Measurements from ENCODE around the gene CDK14. TPM values are rescaled to one million over a fixed set of nuclear protein-coding genes. Genes with fewer than 3 reads are reported as not detected.

The CDK14 gene
- total and polyA plus RNA-seq, 5 donors from 2014 or later: 0.58 to 4.0 (median 2.3) TPM

DNA sequence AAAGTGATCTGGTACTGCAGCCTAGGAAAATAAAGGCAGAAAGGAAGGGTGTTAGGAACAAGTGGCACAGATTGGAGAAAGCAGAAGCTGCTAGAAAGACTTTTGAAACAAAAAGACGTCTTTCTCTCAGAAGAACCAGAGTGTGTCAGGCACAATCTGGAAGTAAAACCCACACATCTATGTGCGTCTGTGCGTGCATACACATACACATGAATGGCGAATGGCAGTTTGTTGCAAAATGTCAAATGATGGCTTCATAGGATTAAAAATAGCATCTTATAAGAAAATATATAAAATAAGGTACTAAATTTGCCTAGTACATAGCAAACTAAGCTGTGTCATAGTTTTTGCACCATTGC, 246.3 kb downstream of the CDK14 start:
- Mint-ChIP-seq H3K9me3 (peaks cover 0 to 16% (median 5%) of the 10 kb centered on the region in 7 donors), H3K27me3 (no peaks in the 10 kb centered on the region), H3K4me1 (no peaks in the 10 kb centered on the region), H3K27ac (no peak overlapping the region), H3K36me3 (no peaks in the 10 kb centered on the region), H3K4me3 (no peak overlapping the region)
- no peaks in the 10 kb centered on the region for H3K36me3 ChIP-seq (ENCODE audit: control insufficient read depth, insufficient read depth, low read length)
- ATAC-seq (ENCODE audit: low read depth in 2 of 2) (no peak), DNase-seq (no peak)
- peaks cover 0 to 3% of the 10 kb centered on the region in 2 experiments for H3K9me3 ChIP-seq (ENCODE audit: control insufficient read depth in 2 of 2, low read length in 2 of 2)
- H3K4me3 ChIP-seq (ENCODE audit: low read depth, low read length): no peak overlapping the region
- H3K27me3 ChIP-seq (ENCODE audit: control insufficient read depth, insufficient read depth, low read length): no peaks in the 10 kb centered on the region
- H3K27ac ChIP-seq (ENCODE audit: insufficient read depth, low read length, poor library complexity, severe bottlenecking): no peak overlapping the region
- no peaks in the 10 kb centered on the region for H3K4me1 ChIP-seq (ENCODE audit: control insufficient read depth, insufficient read depth, low read length, poor library complexity, severe bottlenecking)

GRCh38 chr7:90843472-90843871, 247.4 kb downstream of the CDK14 start:
- no peak overlapping the region for H3K4me3 Mint-ChIP-seq
- H3K4me3 ChIP-seq (ENCODE audit: low read depth, low read length): no peak overlapping the region
- no peaks in the 10 kb centered on the region for H3K4me1 ChIP-seq (ENCODE audit: control insufficient read depth, insufficient read depth, low read length, poor library complexity, severe bottlenecking)
- DNase-seq: no peak
- no peaks in the 10 kb centered on the region for H3K4me1 Mint-ChIP-seq
- no peaks in the 10 kb centered on the region for H3K36me3 ChIP-seq (ENCODE audit: control insufficient read depth, insufficient read depth, low read length)
- no peak for ATAC-seq (ENCODE audit: low read depth in 2 of 2)
- peaks cover 0 to 3% of the 10 kb centered on the region in 2 experiments for H3K9me3 ChIP-seq (ENCODE audit: control insufficient read depth in 2 of 2, low read length in 2 of 2)
- H3K27me3 ChIP-seq (ENCODE audit: control insufficient read depth, insufficient read depth, low read length): no peaks in the 10 kb centered on the region
- peaks cover 0 to 12% (median 5%) of the 10 kb centered on the region in 7 donors for H3K9me3 Mint-ChIP-seq
- no peaks in the 10 kb centered on the region for H3K27me3 Mint-ChIP-seq
- no peak overlapping the region for H3K27ac Mint-ChIP-seq
- H3K36me3 Mint-ChIP-seq: no peaks in the 10 kb centered on the region
- no peak overlapping the region for H3K27ac ChIP-seq (ENCODE audit: insufficient read depth, low read length, poor library complexity, severe bottlenecking)

GRCh38 chr7:90844421-90844820, 248.3 kb downstream of the CDK14 start:
- no peak overlapping the region for H3K4me3 ChIP-seq (ENCODE audit: low read depth, low read length)
- Mint-ChIP-seq H3K36me3 (no peaks in the 10 kb centered on the region), H3K27ac (no peak overlapping the region), H3K9me3 (peaks cover 0 to 9% (median 2%) of the 10 kb centered on the region in 7 donors), H3K27me3 (no peaks in the 10 kb centered on the region), H3K4me1 (no peaks in the 10 kb centered on the region), H3K4me3 (no peak overlapping the region)
- DNase-seq (no peak), ATAC-seq (ENCODE audit: low read depth in 2 of 2) (no peak)
- H3K36me3 ChIP-seq (ENCODE audit: control insufficient read depth, insufficient read depth, low read length): no peaks in the 10 kb centered on the region
- no peak overlapping the region for H3K27ac ChIP-seq (ENCODE audit: insufficient read depth, low read length, poor library complexity, severe bottlenecking)
- H3K27me3 ChIP-seq (ENCODE audit: control insufficient read depth, insufficient read depth, low read length): no peaks in the 10 kb centered on the region
- H3K4me1 ChIP-seq (ENCODE audit: control insufficient read depth, insufficient read depth, low read length, poor library complexity, severe bottlenecking): no peaks in the 10 kb centered on the region
- H3K9me3 ChIP-seq (ENCODE audit: control insufficient read depth in 2 of 2, low read length in 2 of 2): no peaks in the 10 kb centered on the region

GRCh38 chr7:90846192-90846591, 250.1 kb downstream of the CDK14 start:
- H3K36me3 ChIP-seq (ENCODE audit: control insufficient read depth, insufficient read depth, low read length): no peaks in the 10 kb centered on the region
- H3K9me3 ChIP-seq (ENCODE audit: control insufficient read depth in 2 of 2, low read length in 2 of 2): no peaks in the 10 kb centered on the region
- H3K27me3 Mint-ChIP-seq: no peaks in the 10 kb centered on the region
- DNase-seq (no peak), ATAC-seq (ENCODE audit: low read depth in 2 of 2) (no peak)
- H3K9me3 Mint-ChIP-seq: peaks cover 0 to 4% (median 0%) of the 10 kb centered on the region in 7 donors
- no peaks in the 10 kb centered on the region for H3K27me3 ChIP-seq (ENCODE audit: control insufficient read depth, insufficient read depth, low read length)
- peak overlapping the region in 1 of 4 donors; percentile 4 for H3K4me3 Mint-ChIP-seq
- H3K4me3 ChIP-seq (ENCODE audit: low read depth, low read length): no peak overlapping the region
- H3K4me1 ChIP-seq (ENCODE audit: control insufficient read depth, insufficient read depth, low read length, poor library complexity, severe bottlenecking): no peaks in the 10 kb centered on the region
- no peak overlapping the region for H3K27ac Mint-ChIP-seq
- H3K36me3 Mint-ChIP-seq: no peaks in the 10 kb centered on the region
- H3K27ac ChIP-seq (ENCODE audit: insufficient read depth, low read length, poor library complexity, severe bottlenecking): no peak overlapping the region
- H3K4me1 Mint-ChIP-seq: no peaks in the 10 kb centered on the region

DNA sequence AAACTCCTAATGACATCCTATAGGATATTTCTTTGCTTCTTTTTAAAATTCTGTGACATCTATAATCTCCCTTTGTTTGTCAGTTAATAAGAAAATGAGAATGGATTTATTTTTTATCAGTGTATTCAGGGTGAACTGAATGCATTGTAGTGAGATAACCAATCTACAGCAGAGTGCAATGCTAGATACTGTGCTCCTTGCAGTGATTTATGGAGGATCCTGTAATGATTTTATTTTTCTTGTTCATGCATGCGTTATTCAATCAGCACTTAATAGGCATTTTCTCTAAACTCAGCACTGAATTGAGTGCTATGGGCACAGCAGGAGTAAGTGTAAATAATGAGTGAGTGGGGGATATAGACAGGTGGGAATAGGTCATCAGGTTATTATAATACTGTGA, 253.9 kb downstream of the CDK14 start:
- Histone ChIP-seq H3K27ac (ENCODE audit: insufficient read depth, low read length, poor library complexity, severe bottlenecking) (no peak overlapping the region), H3K4me3 (ENCODE audit: low read depth, low read length) (no peak overlapping the region), H3K9me3 (ENCODE audit: control insufficient read depth in 2 of 2, low read length in 2 of 2) (no peaks in the 10 kb centered on the region), H3K27me3 (ENCODE audit: control insufficient read depth, insufficient read depth, low read length) (no peaks in the 10 kb centered on the region), H3K36me3 (ENCODE audit: control insufficient read depth, insufficient read depth, low read length) (no peaks in the 10 kb centered on the region), H3K4me1 (ENCODE audit: control insufficient read depth, insufficient read depth, low read length, poor library complexity, severe bottlenecking) (no peaks in the 10 kb centered on the region)
- DNase-seq: no peak
- Mint-ChIP-seq H3K27ac (no peak overlapping the region), H3K27me3 (no peaks in the 10 kb centered on the region), H3K9me3 (peaks cover 0 to 3% (median 0%) of the 10 kb centered on the region in 7 donors), H3K4me3 (no peak overlapping the region), H3K36me3 (no peaks in the 10 kb centered on the region), H3K4me1 (no peaks in the 10 kb centered on the region)
- no peak for ATAC-seq (ENCODE audit: low read depth in 2 of 2)

- no peaks in the 10 kb centered on the region for H3K36me3 ChIP-seq (ENCODE audit: control insufficient read depth, insufficient read depth, low read length)
- DNase-seq (no peak), ATAC-seq (ENCODE audit: low read depth in 2 of 2) (no peak)
- Mint-ChIP-seq H3K4me1 (no peaks in the 10 kb centered on the region), H3K4me3 (no peak overlapping the region), H3K27me3 (no peaks in the 10 kb centered on the region), H3K9me3 (peaks cover 0 to 3% (median 0%) of the 10 kb centered on the region in 7 donors), H3K36me3 (no peaks in the 10 kb centered on the region), H3K27ac (no peak overlapping the region)
- H3K27ac ChIP-seq (ENCODE audit: insufficient read depth, low read length, poor library complexity, severe bottlenecking): no peak overlapping the region
- no peak overlapping the region for H3K4me3 ChIP-seq (ENCODE audit: low read depth, low read length)
- no peaks in the 10 kb centered on the region for H3K9me3 ChIP-seq (ENCODE audit: control insufficient read depth in 2 of 2, low read length in 2 of 2)
- no peaks in the 10 kb centered on the region for H3K4me1 ChIP-seq (ENCODE audit: control insufficient read depth, insufficient read depth, low read length, poor library complexity, severe bottlenecking)
- H3K27me3 ChIP-seq (ENCODE audit: control insufficient read depth, insufficient read depth, low read length): no peaks in the 10 kb centered on the region
Observed at GRCh38 chr7:90850471-90850870, 254.3 kb downstream of the CDK14 start.

- H3K4me1 ChIP-seq (ENCODE audit: control insufficient read depth, insufficient read depth, low read length, poor library complexity, severe bottlenecking): no peaks in the 10 kb centered on the region
- H3K36me3 ChIP-seq (ENCODE audit: control insufficient read depth, insufficient read depth, low read length): no peaks in the 10 kb centered on the region
- no peaks in the 10 kb centered on the region for H3K9me3 ChIP-seq (ENCODE audit: control insufficient read depth in 2 of 2, low read length in 2 of 2)
- DNase-seq (no peak), ATAC-seq (ENCODE audit: low read depth in 2 of 2) (no peak)
- no peaks in the 10 kb centered on the region for H3K27me3 ChIP-seq (ENCODE audit: control insufficient read depth, insufficient read depth, low read length)
- H3K4me1 Mint-ChIP-seq: no peaks in the 10 kb centered on the region
- no peaks in the 10 kb centered on the region for H3K36me3 Mint-ChIP-seq
- no peaks in the 10 kb centered on the region for H3K27me3 Mint-ChIP-seq
- no peak overlapping the region for H3K27ac Mint-ChIP-seq
- H3K4me3 ChIP-seq (ENCODE audit: low read depth, low read length): no peak overlapping the region
- peaks cover 0 to 3% (median 0%) of the 10 kb centered on the region in 7 donors for H3K9me3 Mint-ChIP-seq
- no peak overlapping the region for H3K27ac ChIP-seq (ENCODE audit: insufficient read depth, low read length, poor library complexity, severe bottlenecking)
- no peak overlapping the region for H3K4me3 Mint-ChIP-seq
Observed at GRCh38 chr7:90853205-90853604, 257.1 kb downstream of the CDK14 start.

DNA sequence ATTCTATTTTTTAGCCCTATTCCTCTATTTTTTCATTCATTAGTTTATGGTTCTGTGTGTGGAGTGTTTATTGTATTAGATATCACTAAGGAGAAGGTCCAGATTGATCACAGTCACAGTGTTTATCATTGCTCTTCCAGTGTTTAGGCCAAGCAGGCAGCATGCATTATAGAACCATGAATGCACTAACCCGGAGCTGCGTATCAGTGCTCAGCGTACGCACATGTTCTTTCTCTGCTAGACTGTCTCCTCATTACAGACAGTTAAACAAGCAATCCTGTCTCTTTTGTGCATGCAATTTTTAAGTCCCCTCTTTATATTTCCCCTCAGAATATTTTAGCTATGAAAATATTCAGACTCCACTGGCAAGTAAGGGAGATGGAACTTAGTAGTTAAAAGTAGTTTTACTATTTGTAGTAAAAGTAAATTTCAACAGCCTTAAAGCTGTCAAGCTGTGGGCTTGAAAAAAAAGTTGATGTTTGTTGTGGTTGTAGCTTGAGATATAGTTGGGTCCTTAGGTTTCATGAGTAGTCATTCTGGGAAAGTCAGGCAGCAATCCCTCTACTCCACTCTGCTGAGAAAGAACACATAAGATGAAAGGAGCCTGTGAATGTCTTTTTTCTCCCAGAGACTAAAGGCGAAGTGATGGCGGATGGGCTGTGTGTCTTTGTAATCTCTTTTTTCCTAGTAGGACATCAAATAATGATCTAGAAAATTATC, 260.4 kb downstream of the CDK14 start:
- Mint-ChIP-seq H3K36me3 (no peaks in the 10 kb centered on the region), H3K9me3 (peaks cover 0 to 4% (median 0%) of the 10 kb centered on the region in 7 donors), H3K4me1 (no peaks in the 10 kb centered on the region), H3K27me3 (no peaks in the 10 kb centered on the region), H3K27ac (no peak overlapping the region), H3K4me3 (no peak overlapping the region)
- H3K36me3 ChIP-seq (ENCODE audit: control insufficient read depth, insufficient read depth, low read length): no peaks in the 10 kb centered on the region
- ATAC-seq (ENCODE audit: low read depth in 2 of 2): no peak
- H3K4me3 ChIP-seq (ENCODE audit: low read depth, low read length): no peak overlapping the region
- H3K27ac ChIP-seq (ENCODE audit: insufficient read depth, low read length, poor library complexity, severe bottlenecking): no peak overlapping the region
- no peaks in the 10 kb centered on the region for H3K4me1 ChIP-seq (ENCODE audit: control insufficient read depth, insufficient read depth, low read length, poor library complexity, severe bottlenecking)
- no peaks in the 10 kb centered on the region for H3K9me3 ChIP-seq (ENCODE audit: control insufficient read depth in 2 of 2, low read length in 2 of 2)
- DNase-seq: no peak
- H3K27me3 ChIP-seq (ENCODE audit: control insufficient read depth, insufficient read depth, low read length): no peaks in the 10 kb centered on the region
